CD14-positive monocyte (primary cell): ENCODE measurements around the gene EDRF1. TPM values are rescaled to one million over a fixed set of nuclear protein-coding genes. Genes with fewer than 3 reads are reported as not detected.

Experiments
- DNase-seq, 3 donors: peaks; one replicate each; pipeline ENCODE4 v3.0.0-alpha.2; 2011 to 2022
- H2AFZ ChIP-seq: 2 replicates; pipeline ENCODE4 v1.6.0; 2012; ENCODE audit warnings: mild to moderate bottlenecking, low read depth, low read length, inconsistent platforms; ENCODE audit not compliant: insufficient read depth, poor library complexity, severe bottlenecking
- H3K27ac ChIP-seq, 2 donors: 1 replicate in 1 of 2; 2 replicates in 1 of 2; pipeline ENCODE4 v1.5.1; 2012 to 2013; ENCODE audit warnings: low read length in 2 of 2, control low read depth in 1 of 2, inconsistent platforms in 1 of 2, low read depth in 1 of 2, mild to moderate bottlenecking in 1 of 2
- H3K27me3 ChIP-seq, 2 donors: one replicate each; pipeline versions ENCODE4 v1.6.0 to v1.6.1; 2011 to 2013; ENCODE audit warnings: low read length in 2 of 2; ENCODE audit not compliant: control insufficient read depth in 2 of 2, insufficient read depth in 2 of 2
- H3K36me3 ChIP-seq, 2 donors: replicated peaks in 1 of 2; 1 replicate in 1 of 2; 2 replicates in 1 of 2; pipeline versions ENCODE4 v1.5.1 to v1.6.1; 2012 to 2013; ENCODE audit warnings: low read length in 2 of 2, control low read depth in 1 of 2, inconsistent platforms in 1 of 2, mild to moderate bottlenecking in 1 of 2; ENCODE audit not compliant: insufficient read depth in 2 of 2, control insufficient read depth in 1 of 2
- H3K4me1 ChIP-seq, 2 donors: 1 replicate in 1 of 2; 2 replicates in 1 of 2; pipeline versions ENCODE4 v1.5.1 to v1.6.1; 2012 to 2013; ENCODE audit warnings: low read length in 2 of 2, control low read depth in 1 of 2, inconsistent platforms in 1 of 2, mild to moderate bottlenecking in 1 of 2, moderate library complexity in 1 of 2; ENCODE audit not compliant: insufficient read depth in 2 of 2, control insufficient read depth in 1 of 2
- H3K4me2 ChIP-seq: replicated peaks from 2 replicates; pipeline ENCODE3; 2012; ENCODE audit warnings: low read length, moderate library complexity, mild to moderate bottlenecking; ENCODE audit not compliant: poor library complexity, severe bottlenecking; ENCODE audit errors: extremely low read depth
- H3K4me3 ChIP-seq, 3 experiments: fragments of 200-600 bp in 1 of 3; sonication (generic) in 1 of 3; replicated peaks in 1 of 3; 1 replicate in 2 of 3; 2 replicates in 1 of 3; pipeline ENCODE4 v1.5.1; 2011 to 2013; ENCODE audit warnings: low read length in 3 of 3, mild to moderate bottlenecking in 3 of 3, control low read depth in 2 of 3, low read depth in 2 of 3, inconsistent platforms in 1 of 3, moderate library complexity in 1 of 3
- H3K79me2 ChIP-seq: 2 replicates; pipeline ENCODE4 v1.6.0; 2012; ENCODE audit warnings: mild to moderate bottlenecking, control low read depth, inconsistent platforms, low read length, moderate library complexity; ENCODE audit not compliant: insufficient read depth
- H3K9ac ChIP-seq: 2 replicates; pipeline ENCODE4 v1.6.0; 2017; ENCODE audit warnings: low read length, mild to moderate bottlenecking; ENCODE audit not compliant: insufficient read depth, poor library complexity, severe bottlenecking
- H3K9me3 ChIP-seq, 2 donors: replicated peaks in 1 of 2; 1 replicate in 1 of 2; 2 replicates in 1 of 2; pipeline versions ENCODE4 v1.5.1 to v1.6.1; 2012 to 2013; ENCODE audit warnings: low read length in 2 of 2, control low read depth in 1 of 2; ENCODE audit not compliant: control insufficient read depth in 1 of 2, insufficient read depth in 1 of 2
- H4K20me1 ChIP-seq: 2 replicates; pipeline ENCODE4 v1.6.0; 2012; ENCODE audit warnings: mild to moderate bottlenecking, low read length, control low read depth, moderate library complexity; ENCODE audit not compliant: insufficient read depth
- H3K27ac Mint-ChIP-seq, 7 donors: one replicate each; pipeline ENCODE4 v1.8.0; 2020; ENCODE audit warnings: mild to moderate bottlenecking in 7 of 7, mixed read lengths in 7 of 7, moderate library complexity in 6 of 7, inconsistent platforms in 2 of 7
- H3K27me3 Mint-ChIP-seq, 3 donors: one replicate each; pipeline ENCODE4 v1.8.0; 2021 to 2022; ENCODE audit warnings: low read depth in 3 of 3, mild to moderate bottlenecking in 3 of 3, mixed read lengths in 3 of 3, moderate library complexity in 3 of 3, inconsistent platforms in 1 of 3
- H3K36me3 Mint-ChIP-seq, 2 donors: one replicate each; pipeline ENCODE4 v1.8.0; 2020; ENCODE audit warnings: mixed read lengths in 2 of 2, inconsistent platforms in 1 of 2, mild to moderate bottlenecking in 1 of 2
- H3K4me1 Mint-ChIP-seq: one replicate; pipeline ENCODE4 v1.8.0; 2020; ENCODE audit warnings: mild to moderate bottlenecking, mixed read lengths
- H3K4me3 Mint-ChIP-seq, 2 donors: one replicate each; pipeline ENCODE4 v1.8.0; 2020; ENCODE audit warnings: mild to moderate bottlenecking in 2 of 2, mixed read lengths in 2 of 2, moderate library complexity in 1 of 2
- H3K9me3 Mint-ChIP-seq, 7 donors: one replicate each; pipeline ENCODE4 v1.8.0; 2020 to 2022; ENCODE audit warnings: mixed read lengths in 7 of 7, mild to moderate bottlenecking in 6 of 7, moderate library complexity in 6 of 7, inconsistent platforms in 2 of 7
- WGBS: methylation state at CpG from one replicate; pipeline ENCODE4 v1.1.5; 2013; ENCODE audit warnings: missing lambda C conversion rate; ENCODE audit not compliant: insufficient coverage; 5-methylcytosine and 5-hydroxymethylcytosine counted together
- intact Hi-C, 2 donors: fragments of 100-400 bp; cut with micrococcal nuclease; formaldehyde crosslinking; loops; one replicate each; pipeline versions ENCODE4 v1.15.0 to v1.15.1; 2023
- polyA plus RNA-seq, 3 donors: library from polyadenylated mRNA; depleted of rRNA in 1 of 3; unstranded in 2 of 3; stranded (reverse) in 1 of 3; fragments of 300-500 nt in 2 of 3; fragments of >200 nt in 1 of 3; fragmentation: Illumina TruSeq in 2 of 3; gene quantifications; 1 replicate in 2 of 3; 2 replicates in 1 of 3; pipeline ENCODE4 v1.2.3, GENCODE V29; 2012 to 2021
- TF ChIP-seq, protein P1 (sequence below): fragments of 200-600 bp; IDR thresholded peaks from one replicate; pipeline ENCODE4 v1.8.0; 2022; ENCODE audit warnings: antibody characterized with exemption, mild to moderate bottlenecking

EDRF1 gene
- polyA plus RNA-seq, 3 donors: 4.6 to 21.4 (median 5.3) TPM

- no peaks in the 10 kb centered on the region for H3K4me1 Mint-ChIP-seq
- no peak overlapping the region for H3K4me3 ChIP-seq
- H3K27ac ChIP-seq: no peak overlapping the region
- H3K36me3 Mint-ChIP-seq: peaks cover 77 to 90% of the 10 kb centered on the region in 2 donors
- no peak overlapping the region for H3K27ac Mint-ChIP-seq
- no peaks in the 10 kb centered on the region for H3K9me3 ChIP-seq
- H3K4me1 ChIP-seq: no peaks in the 10 kb centered on the region
- no peaks in the 10 kb centered on the region for H3K27me3 ChIP-seq
- no peaks in the 10 kb centered on the region for H3K27me3 Mint-ChIP-seq
- H3K79me2 ChIP-seq: no peaks in the 10 kb centered on the region
- no peak overlapping the region for H2AFZ ChIP-seq
- H3K4me3 Mint-ChIP-seq: no peak overlapping the region
- intact Hi-C loops: no loop called here
- no peak for DNase-seq
- WGBS: no CpG with 5 or more reads among the region's 4 CpGs
- H3K36me3 ChIP-seq: peaks cover 86 to 100% of the 10 kb centered on the region in 2 donors
- no peak overlapping the region for H3K9ac ChIP-seq
- H3K4me2 ChIP-seq: no peak overlapping the region
- no peaks in the 10 kb centered on the region for H3K9me3 Mint-ChIP-seq
- H4K20me1 ChIP-seq: no peaks in the 10 kb centered on the region
- TF ChIP-seq, protein P1, sequence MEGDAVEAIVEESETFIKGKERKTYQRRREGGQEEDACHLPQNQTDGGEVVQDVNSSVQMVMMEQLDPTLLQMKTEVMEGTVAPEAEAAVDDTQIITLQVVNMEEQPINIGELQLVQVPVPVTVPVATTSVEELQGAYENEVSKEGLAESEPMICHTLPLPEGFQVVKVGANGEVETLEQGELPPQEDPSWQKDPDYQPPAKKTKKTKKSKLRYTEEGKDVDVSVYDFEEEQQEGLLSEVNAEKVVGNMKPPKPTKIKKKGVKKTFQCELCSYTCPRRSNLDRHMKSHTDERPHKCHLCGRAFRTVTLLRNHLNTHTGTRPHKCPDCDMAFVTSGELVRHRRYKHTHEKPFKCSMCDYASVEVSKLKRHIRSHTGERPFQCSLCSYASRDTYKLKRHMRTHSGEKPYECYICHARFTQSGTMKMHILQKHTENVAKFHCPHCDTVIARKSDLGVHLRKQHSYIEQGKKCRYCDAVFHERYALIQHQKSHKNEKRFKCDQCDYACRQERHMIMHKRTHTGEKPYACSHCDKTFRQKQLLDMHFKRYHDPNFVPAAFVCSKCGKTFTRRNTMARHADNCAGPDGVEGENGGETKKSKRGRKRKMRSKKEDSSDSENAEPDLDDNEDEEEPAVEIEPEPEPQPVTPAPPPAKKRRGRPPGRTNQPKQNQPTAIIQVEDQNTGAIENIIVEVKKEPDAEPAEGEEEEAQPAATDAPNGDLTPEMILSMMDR: no peak
Observed at GRCh38 chr10:125757742-125758141, 38.2 kb downstream of the EDRF1 start.

DNA sequence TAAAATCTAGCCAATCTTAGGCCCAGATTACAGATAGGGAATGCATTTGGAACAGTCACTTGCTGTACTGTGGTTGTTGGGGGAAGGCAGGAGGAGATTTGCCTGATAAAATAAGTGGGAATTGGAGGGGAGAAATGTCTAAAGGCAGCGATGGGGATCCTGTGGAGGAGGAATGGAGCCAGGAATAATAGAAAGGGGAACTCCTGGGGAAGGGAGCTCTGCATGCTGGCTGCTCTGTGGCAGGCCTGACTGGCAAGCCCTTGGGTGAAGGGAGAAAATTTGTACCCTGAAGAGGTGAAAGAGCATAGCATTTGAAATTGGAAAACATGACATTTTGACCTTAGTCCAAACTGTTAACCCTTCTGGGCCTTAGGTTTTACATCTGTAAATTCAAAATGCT lies 42.5 kb downstream of the EDRF1 start:
- no peak overlapping the region for H3K4me2 ChIP-seq
- WGBS: 81% methylated on average over 1 of the region's 1 CpG
- Mint-ChIP-seq H3K27me3 (no peaks in the 10 kb centered on the region), H3K4me3 (no peak overlapping the region), H3K4me1 (no peaks in the 10 kb centered on the region), H3K9me3 (no peaks in the 10 kb centered on the region), H3K36me3 (peaks cover 75 to 87% of the 10 kb centered on the region in 2 donors), H3K27ac (no peak overlapping the region)
- no peak overlapping the region for H2AFZ ChIP-seq
- no peaks in the 10 kb centered on the region for H3K9me3 ChIP-seq
- H3K36me3 ChIP-seq: peaks cover 83 to 100% of the 10 kb centered on the region in 2 donors
- DNase-seq: no peak
- H3K79me2 ChIP-seq: no peaks in the 10 kb centered on the region
- H3K27ac ChIP-seq: no peak overlapping the region
- no peaks in the 10 kb centered on the region for H3K4me1 ChIP-seq
- no peaks in the 10 kb centered on the region for H4K20me1 ChIP-seq
- TF ChIP-seq, protein P1: no peak
- no peak overlapping the region for H3K4me3 ChIP-seq
- no peaks in the 10 kb centered on the region for H3K27me3 ChIP-seq
- intact Hi-C loops: no loop called here
- H3K9ac ChIP-seq: no peak overlapping the region
